Renal cortical epithelial cell (primary cell): ENCODE measurements around the gene KCNJ4. TPM values are rescaled to one million over a fixed set of nuclear protein-coding genes. Genes with fewer than 3 reads are reported as not detected.
A peak's percentile ranks its signal among the peaks of the same experiment; 100 is the strongest.
"Not testable (repeated sequence)": the region's sequence is repeated elsewhere in the genome, so short reads cannot be mapped to it uniquely, and the experiment has no call there.

Source experiments
- DNase-seq: peaks from one replicate; pipeline ENCODE4 v3.0.0-alpha.2; 2011; ENCODE audit warnings: low read depth
- total RNA-seq: library from RNA; depleted of rRNA; stranded (reverse); fragments of >200 nt; gene quantifications from 2 replicates; pipeline ENCODE4 v1.2.3, GENCODE V29; 2014

KCNJ4 gene
- total RNA-seq, 1 donor from 2014 or later = not detected

GRCh38 chr22:38471237-38471636 lies 16.2 kb upstream of the KCNJ4 start:
- DNase-seq = no peak

DNA sequence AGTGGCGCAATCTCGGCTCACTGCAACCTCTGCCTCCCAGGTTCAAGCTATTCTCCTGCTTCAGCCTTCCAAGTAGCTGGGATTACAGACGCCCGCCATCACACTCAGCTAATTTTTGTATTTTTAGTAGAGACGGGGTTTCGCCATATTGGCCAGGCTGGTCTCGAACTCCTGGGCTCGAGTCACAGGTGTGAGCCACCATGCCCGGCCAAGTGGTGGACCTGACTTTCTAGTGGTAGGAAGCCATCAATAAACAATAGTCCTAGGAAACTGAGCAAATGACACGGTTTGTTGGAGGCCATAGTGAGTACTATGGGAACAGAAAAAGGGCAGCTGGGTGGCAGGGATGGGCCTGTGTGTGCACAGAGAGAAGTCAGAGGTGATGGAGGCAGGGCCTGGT lies 15.2 kb upstream of the KCNJ4 start:
- not testable (repeated sequence) for DNase-seq

DNA sequence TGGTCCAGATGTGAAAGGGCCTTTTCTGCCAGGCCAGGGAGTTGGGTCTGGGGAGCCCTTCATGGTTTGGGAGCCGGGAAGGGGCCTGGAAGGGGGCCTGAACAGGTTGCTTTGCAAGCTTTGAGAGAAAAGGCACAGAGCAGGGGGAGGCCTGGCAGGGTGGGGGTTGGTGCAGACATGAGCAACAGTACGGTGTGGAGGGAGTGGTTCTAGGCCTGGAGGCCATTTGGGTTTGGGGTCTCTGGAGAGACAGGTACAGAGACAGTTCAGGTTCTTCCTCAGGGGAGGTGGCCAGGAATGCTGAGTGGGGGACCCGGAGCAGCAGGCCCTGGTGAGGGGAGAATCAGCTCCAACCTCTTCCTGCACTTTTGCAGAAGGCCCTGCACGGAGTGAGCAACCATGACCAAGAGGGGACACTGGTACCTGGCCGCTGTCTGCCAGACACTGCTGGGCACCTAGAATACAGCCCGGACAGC lies 14.3 kb upstream of the KCNJ4 start:
- DNase-seq = no peak

GRCh38 chr22:38468443-38469305 lies 13.7 kb upstream of the KCNJ4 start:
- DNase-seq = no peak

GRCh38 chr22:38467904-38468442 lies 13.0 kb upstream of the KCNJ4 start, which contains the start of gene KDELR3:
TSS of gene KDELR3 (plus strand) at chr22:38468096. CDS start at chr22:38468234, 138 bp downstream.
- DNase-seq = no peak

DNA sequence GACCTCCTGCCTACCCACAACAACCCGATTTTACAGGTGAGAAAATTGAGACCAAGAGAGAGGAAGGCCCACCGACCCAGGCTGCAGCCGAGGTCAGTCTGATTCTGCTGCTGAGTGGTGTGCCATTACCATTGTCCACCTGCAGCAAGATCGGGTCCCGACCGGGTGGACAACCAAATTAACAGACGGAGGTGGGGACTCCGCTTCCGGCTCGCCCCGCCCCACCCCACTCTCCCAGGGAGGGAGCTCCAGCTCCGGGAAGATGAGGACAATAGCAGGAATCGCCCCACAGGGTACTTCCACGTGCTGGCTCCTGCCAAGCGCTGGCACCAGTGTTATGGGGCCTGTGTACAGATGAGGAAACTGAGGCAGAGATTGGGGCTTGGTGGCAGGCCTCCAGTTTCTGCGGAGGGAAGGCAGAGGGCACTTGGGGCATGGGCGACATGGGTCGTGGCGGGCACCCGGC lies 12.5 kb upstream of the KCNJ4 start:
- no peak for DNase-seq

GRCh38 chr22:38465673-38466490 lies 10.9 kb upstream of the KCNJ4 start:
- DNase-seq = no peak

- DNase-seq = no peak
Observed at GRCh38 chr22:38464992-38465672, 10.1 kb upstream of the KCNJ4 start.

GRCh38 chr22:38462960-38463784 lies 8.2 kb upstream of the KCNJ4 start:
- no peak for DNase-seq

GRCh38 chr22:38461414-38462081 lies 6.5 kb upstream of the KCNJ4 start:
- peak; percentile 60 for DNase-seq

DNA sequence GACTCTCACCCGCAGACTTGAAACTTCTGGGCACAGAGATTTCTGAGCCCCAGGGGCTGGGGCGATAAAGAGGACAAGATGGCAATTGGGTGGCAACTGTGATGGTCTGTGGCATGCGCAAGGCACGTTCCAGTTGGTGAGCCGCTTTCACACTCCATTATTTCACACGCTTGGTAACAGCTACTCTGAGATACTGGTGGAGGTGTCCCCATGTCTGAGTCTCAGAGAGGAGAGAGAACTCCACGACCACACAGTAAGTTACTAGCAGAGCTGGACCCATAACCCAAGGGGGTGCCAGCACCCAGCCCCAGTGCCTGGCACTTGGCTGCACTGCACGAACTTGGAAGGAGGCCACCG lies 6.0 kb upstream of the KCNJ4 start:
- no peak for DNase-seq

- DNase-seq = no peak
Observed at GRCh38 chr22:38460426-38460840, 5.4 kb upstream of the KCNJ4 start.

DNA sequence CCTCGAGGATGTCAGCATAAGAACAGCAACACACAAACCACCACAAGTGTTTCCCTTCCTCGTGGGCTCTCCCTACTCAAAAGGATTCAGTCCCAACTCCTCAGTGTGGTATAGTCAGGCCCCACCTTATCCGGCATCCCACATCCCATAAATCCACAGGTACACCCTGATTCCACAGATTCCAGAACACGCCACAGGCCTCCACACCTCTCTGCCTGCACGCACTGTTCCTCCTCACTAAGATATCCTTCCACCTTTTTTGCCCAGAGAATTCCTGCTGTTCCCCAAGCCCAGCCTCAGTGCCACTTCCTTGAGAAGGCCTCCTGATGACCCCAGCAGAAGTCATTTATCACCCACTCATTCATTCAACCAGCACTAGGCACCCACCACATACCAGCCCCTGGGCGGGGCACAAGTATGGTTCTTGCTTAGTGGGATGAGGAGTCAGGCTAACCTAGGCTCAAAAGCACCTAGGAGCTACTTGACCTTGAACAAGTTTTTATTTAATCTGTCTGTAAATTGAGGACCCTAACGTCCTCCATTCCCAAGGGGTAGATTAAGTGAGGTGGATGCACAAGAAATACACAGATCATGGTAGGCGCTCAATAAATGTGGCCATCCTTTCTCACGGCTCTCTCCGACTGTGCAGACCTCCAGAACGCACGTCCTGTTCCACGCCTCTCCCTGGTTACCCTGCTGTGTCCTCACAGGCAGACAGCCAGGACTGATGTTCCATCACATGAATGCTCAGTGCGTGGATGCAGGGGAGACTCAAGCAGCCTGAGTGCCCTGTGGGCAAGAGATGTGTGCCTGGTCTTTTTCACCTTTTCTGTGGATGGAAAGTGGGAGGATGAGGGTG lies 2.1 kb upstream of the KCNJ4 start:
- no peak for DNase-seq

GRCh38 chr22:38456272-38456835 lies 1.4 kb upstream of the KCNJ4 start:
- no peak for DNase-seq

GRCh38 chr22:38455530-38456271 lies 702 bp upstream of the KCNJ4 start:
- DNase-seq = no peak

DNA sequence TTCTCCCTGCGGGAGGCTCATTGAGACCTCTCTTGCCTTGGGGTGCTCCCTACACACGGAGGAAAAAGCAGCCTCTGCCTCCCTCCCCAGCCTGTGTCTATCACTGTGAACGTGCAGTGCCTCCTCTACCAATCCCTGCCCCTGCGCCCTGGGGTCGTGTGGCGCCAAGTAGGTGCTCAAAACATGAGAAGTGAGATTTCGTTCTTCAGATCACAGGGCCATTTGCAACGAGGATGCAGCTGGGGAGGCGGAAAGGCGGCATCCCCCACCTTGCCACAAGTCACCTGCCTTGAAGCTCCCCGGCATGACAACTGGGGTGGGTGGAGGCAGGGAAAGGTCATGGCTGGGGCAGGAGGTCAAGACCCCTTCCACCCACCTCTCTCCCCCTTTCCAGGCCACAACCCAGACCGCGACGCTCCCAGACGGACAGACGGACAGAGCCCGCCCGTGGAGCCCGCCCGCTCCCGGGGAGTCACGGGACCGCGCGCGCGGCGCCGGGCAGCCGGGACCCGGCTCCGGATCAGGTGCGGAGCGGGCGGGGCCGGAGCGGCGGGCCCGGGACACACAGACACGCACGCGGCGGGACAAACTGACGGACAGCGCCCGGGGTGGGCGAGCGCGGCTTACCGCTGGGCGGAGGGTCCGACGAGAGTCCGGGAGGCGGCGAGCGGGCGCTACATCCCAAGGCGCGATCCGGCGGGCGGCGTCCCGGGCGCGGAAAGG lies 485 bp downstream of the KCNJ4 start:
- DNase-seq = no peak

GRCh38 chr22:38453996-38454352 lies 1.0 kb downstream of the KCNJ4 start:
- no peak for DNase-seq
